ENCODE results near the gene TRIM60.
A peak's percentile ranks its signal among the peaks of the same experiment; 100 is the strongest.
"Not testable (repeated sequence)": the region's sequence is repeated elsewhere in the genome, so short reads cannot be mapped to it uniquely, and the experiment has no call there.

The TRIM60 gene

DNA sequence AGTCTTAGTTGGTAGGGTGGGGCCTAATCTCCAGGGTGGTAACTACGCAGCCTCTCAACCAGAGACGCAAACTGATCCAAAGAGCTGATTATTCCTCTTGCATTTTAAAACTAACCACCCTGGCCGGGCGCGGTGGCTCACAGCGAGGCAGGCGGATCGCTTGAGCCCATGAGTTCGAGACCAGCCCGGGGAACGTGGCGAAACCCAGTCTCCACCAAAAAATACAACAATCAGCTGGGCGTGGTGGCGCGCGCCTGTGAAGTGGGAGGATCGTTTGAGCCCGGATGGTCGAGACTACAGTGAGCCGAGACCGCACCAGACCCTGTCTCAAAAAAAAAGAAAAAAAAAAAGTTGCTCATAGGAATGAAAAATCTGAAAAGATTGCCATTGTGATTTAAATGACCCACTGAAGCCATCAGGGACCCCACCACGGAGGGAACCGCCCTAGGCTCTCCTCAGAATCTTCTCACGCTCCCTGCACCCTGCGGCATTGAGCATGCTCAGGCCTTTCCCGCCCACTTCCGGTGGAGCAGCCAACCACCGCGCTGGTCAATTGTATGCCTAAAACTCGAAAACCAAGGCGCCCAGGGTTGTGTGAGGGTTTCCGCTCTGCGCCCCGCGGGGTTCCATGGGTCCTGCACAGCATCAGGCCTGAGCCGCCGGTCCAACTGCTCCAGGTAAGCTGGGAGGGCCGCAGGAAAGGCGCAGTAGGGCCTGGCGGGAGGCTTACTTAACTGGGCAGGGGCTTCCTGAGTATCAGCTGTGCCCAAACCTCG, at the start of gene TRIM60:
TSS of gene TRIM60 (plus strand) at position 564 of the 776 bp plus-strand sequence. CDS start 8,074 bp downstream, outside the sequence.
- H3K27ac ChIP-seq = no peak within 1 kb of the TSS
- TF ChIP-seq, protein P1, sequence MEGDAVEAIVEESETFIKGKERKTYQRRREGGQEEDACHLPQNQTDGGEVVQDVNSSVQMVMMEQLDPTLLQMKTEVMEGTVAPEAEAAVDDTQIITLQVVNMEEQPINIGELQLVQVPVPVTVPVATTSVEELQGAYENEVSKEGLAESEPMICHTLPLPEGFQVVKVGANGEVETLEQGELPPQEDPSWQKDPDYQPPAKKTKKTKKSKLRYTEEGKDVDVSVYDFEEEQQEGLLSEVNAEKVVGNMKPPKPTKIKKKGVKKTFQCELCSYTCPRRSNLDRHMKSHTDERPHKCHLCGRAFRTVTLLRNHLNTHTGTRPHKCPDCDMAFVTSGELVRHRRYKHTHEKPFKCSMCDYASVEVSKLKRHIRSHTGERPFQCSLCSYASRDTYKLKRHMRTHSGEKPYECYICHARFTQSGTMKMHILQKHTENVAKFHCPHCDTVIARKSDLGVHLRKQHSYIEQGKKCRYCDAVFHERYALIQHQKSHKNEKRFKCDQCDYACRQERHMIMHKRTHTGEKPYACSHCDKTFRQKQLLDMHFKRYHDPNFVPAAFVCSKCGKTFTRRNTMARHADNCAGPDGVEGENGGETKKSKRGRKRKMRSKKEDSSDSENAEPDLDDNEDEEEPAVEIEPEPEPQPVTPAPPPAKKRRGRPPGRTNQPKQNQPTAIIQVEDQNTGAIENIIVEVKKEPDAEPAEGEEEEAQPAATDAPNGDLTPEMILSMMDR (conservative IDR thresholded peaks at IDR 0.05) = no peak

DNA sequence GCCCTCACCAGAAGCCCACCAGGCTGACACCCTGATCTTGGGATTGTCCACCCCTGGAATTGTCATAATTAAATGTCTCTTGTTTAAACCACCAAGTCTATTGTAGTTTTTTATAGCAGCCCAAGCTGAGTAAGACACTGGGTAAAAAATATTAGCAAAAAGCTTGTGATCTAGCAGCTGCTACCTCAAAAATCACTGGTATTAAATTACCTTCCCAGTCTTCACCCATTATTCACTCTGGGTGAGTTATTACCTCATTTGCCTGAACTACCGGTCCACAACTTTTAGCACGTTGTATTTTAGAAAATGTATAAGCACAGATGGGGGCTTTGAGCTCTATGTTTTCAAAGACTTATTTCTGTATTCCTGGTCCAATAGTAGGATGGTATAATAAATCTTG, 42.3 kb upstream of the TRIM60 start:
- TF ChIP-seq, protein P1 (conservative IDR thresholded peaks at IDR 0.05) = no peak

DNA sequence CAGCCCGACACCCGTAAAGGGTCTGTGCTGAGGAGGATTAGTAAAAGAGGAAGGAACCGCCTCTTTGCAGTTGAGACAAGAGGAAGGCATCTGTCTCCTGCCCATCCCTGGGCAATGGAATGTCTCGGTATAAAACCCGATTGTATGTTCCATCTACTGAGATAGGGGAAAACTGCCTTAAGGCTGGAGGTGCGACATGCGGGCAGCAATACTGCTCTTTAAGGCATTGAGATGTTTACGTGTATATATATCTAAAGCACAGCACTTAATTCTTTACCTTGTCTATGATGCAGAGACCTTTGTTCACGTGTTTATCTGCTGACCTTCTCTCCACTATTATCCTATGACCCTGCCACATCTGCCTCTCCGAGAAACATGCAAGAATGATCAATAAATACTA, 41.0 kb upstream of the TRIM60 start:
- not testable (repeated sequence) for H3K27ac ChIP-seq

More for the DNA sequence above, 42.3 kb upstream of the TRIM60 start:
- peak overlapping the region; percentile 49 for H3K27ac ChIP-seq

DNA sequence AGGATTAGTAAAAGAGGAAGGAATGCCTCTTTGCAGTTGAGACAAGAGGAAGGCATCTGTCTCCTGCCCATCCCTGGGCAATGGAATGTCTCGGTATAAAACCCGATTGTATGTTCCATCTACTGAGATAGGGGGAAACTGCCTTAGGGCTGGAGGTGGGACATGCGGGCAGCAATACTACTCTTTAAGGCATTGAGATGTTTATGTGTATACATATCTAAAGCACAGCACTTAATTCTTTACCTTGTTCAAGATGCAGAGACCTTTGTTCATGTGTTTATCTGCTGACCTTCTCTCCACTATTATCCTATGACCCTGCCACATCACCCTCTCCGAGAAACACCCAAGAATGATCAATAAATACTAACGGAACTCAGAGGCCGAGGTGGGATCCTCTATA, 35.7 kb upstream of the TRIM60 start:
- not testable (repeated sequence) for H3K27ac ChIP-seq

DNA sequence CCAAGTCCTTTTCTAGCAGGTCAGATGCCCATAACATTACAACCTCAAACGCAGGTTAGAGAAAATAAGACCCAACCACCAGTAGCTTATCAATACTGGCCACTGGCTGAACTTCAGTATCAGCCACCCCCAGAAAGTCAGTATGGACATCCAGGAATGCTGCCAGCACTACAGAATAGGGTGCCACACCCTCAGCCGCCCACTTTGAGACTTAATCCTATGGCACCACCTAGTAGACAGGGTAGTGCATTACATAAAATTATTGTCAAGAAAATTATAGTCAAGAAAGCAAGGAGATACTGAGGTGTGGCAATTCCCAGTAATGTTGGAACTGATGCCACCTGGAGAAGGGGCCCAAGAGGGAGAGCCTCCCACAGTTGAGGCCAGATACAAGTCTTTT, 34.5 kb upstream of the TRIM60 start:
- no peak overlapping the region for H3K27ac ChIP-seq
- TF ChIP-seq, protein P1 (conservative IDR thresholded peaks at IDR 0.05) = peak; percentile 68

DNA sequence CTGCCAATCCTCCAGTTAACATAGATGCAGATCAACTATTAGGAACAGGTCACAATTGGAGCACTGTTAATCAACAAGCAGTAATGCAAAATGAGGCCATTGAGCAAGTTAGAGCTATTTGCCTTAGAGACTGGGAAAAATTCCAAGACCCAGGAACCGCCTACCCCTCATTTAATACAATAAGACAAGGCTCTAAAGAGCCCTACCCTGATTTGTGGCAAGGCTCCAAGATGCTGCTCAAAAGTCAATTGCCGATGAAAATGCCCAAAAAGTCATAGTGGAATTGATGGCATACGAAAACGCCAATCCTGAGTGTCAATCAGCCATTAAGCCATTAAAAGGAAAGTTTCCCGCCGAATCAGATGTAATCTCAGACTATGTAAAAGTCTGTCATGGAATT, 33.9 kb upstream of the TRIM60 start:
- TF ChIP-seq, protein P1 (conservative IDR thresholded peaks at IDR 0.05) = no peak
- no peak overlapping the region for H3K27ac ChIP-seq

DNA sequence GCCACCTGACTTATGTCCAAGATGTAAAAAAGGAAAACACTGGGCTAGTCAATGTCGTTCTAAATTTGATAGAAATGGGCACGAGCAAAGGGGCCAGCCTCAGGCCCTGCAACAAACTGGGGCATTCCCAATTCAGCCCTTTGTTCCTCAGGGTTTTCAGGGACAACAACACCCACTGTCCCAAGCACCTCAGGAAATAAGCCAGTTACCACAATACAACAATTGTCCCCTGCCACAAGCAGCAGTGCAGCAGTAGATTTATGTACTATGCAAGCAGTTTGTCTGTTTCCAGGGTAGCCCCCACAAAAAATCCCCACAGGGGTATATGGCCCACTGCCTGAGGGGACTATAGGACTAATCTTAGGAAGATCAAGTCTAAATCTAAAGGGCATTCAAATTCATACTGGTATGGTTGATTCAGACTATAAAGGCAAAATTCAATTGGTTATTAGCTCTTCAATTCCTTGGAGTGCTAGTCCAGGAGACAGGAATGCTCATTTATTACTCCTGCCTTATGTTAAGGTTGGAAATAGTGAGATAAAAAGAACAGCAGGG, 33.2 kb upstream of the TRIM60 start:
- not testable (repeated sequence) for H3K27ac ChIP-seq

DNA sequence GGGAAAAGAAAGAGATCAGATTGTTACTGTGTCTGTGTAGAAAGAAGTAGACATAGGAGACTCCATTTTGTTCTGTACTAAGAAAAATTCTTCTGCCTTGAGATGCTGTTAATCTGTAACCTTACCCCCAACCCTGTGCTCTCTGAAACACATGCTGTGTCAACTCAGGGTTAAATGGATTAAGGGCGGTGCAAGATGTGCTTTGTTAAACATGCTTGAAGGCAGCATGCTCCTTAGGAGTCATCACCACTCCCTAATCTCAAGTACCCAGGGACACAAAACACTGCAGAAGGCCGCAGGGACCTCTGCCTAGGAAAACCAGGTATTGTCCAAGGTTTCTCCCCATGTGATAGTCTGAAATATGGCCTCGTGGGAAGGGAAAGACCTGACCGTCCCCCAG, 29.8 kb upstream of the TRIM60 start:
- not testable (repeated sequence) for H3K27ac ChIP-seq

DNA sequence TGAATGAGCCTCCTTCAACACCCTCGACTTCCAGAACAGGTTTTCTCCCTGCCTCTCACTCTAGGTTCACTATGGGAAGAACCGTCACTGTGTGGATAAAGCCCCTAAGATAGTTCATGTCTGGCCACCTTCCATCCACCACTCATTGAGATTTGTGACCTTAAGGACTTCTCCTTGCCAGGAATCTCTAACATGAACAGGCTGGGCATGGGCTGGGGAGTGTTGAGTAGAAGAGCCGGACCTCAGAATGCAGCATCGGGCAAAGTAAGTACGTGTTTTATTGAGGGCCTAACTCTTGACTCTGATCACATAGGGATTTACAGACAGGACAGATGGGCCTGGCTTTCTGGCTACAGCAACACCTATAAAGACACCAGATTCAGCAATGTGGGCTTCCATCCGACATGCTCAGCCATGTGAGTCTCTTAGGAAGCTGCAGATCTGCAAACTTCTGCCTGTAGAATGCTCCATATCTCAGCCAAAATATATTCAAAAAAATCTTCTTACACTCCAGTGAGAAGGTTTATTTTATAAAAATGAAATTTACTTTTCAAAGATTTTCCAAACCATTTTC, 26.4 kb upstream of the TRIM60 start:
- no peak overlapping the region for H3K27ac ChIP-seq

More for the DNA sequence above, 26.4 kb upstream of the TRIM60 start:
- TF ChIP-seq, protein P1 (conservative IDR thresholded peaks at IDR 0.05) = no peak

All from VCaP (cell line).